IMR-90 (cell line): ENCODE results near the gene NFASC. TPM values are rescaled to one million over a fixed set of nuclear protein-coding genes. Genes with fewer than 3 reads are reported as not detected.

Experiments
- ATAC-seq: fragments of 200-7000 bp; cut with Tn5 transposase; 2 replicates; pipeline ENCODE4 v1.9.1; 2020; ENCODE audit warnings: low read depth, mild to moderate bottlenecking, moderate library complexity
- BruUV-seq: library from RNA; stranded (reverse); fragments of 400-500 nt; replicated peaks from 2 replicates; lab custom pipeline; 2021; lab: Mats Ljungman, UMichigan
- CTCF ChIA-PET: fragments of 300-600 bp; formaldehyde crosslinking; extraction: SDS; loops from one replicate; lab custom pipeline; 2021; ENCODE audit warnings: antibody characterized with exemption; lab: Yijun Ruan, JAX
- POLR2A ChIA-PET: fragments of 300-600 bp; sonication (Branson Sonifier 250); formaldehyde crosslinking; loops from one replicate; lab custom pipeline; 2022; ENCODE audit warnings: antibody characterized with exemption; ENCODE audit not compliant: unreplicated experiment; lab: Charles Lee
- DNase-seq: peaks from one replicate; pipeline ENCODE4 v3.0.0; 2013
- H2AFZ ChIP-seq: replicated peaks from 2 replicates; pipeline ENCODE3; 2013; ENCODE audit warnings: low read length, mild to moderate bottlenecking; ENCODE audit not compliant: poor library complexity
- H2AK5ac ChIP-seq: 2 replicates; pipeline ENCODE4 v1.6.1; 2013; ENCODE audit warnings: low read depth, low read length, inconsistent platforms
- H2AK9ac ChIP-seq: replicated peaks from 2 replicates; pipeline ENCODE3; 2013; ENCODE audit warnings: mild to moderate bottlenecking, low read depth, low read length, moderate library complexity; ENCODE audit not compliant: poor library complexity
- H2BK120ac ChIP-seq: 2 replicates; pipeline ENCODE4 v1.6.1; 2013; ENCODE audit warnings: low read depth, low read length, inconsistent platforms
- H2BK15ac ChIP-seq: 3 replicates; pipeline ENCODE4 v1.6.1; 2013; ENCODE audit warnings: low read depth, low read length, inconsistent platforms
- H2BK20ac ChIP-seq: 2 replicates; pipeline ENCODE4 v1.6.1; 2013; ENCODE audit warnings: low read depth, mild to moderate bottlenecking, inconsistent platforms, low read length, moderate library complexity
- H2BK5ac ChIP-seq: 2 replicates; pipeline ENCODE4 v1.6.1; 2013; ENCODE audit warnings: mild to moderate bottlenecking, low read depth, low read length, inconsistent platforms; ENCODE audit not compliant: poor library complexity, severe bottlenecking
- H3K14ac ChIP-seq: replicated peaks from 2 replicates; pipeline ENCODE4 v1.6.1; 2013; ENCODE audit warnings: low read depth, low read length, inconsistent platforms
- H3K18ac ChIP-seq: 2 replicates; pipeline ENCODE4 v1.6.1; 2013; ENCODE audit warnings: low read depth, low read length, control low read depth
- H3K23ac ChIP-seq: 2 replicates; pipeline ENCODE4 v1.6.1; 2013; ENCODE audit warnings: low read depth, low read length, inconsistent platforms
- H3K27ac ChIP-seq: 2 replicates; pipeline ENCODE4 v1.5.1; 2013; ENCODE audit warnings: mild to moderate bottlenecking, control low read depth, low read length; ENCODE audit not compliant: insufficient read depth
- H3K27me3 ChIP-seq: 2 replicates; pipeline ENCODE4 v1.6.1; 2013; ENCODE audit warnings: low read length; ENCODE audit not compliant: control insufficient read depth, insufficient read depth
- H3K36me3 ChIP-seq: 2 replicates; pipeline ENCODE4 v1.6.1; 2013; ENCODE audit warnings: low read length, mixed read lengths; ENCODE audit not compliant: control insufficient read depth, insufficient read depth
- H3K4ac ChIP-seq: 2 replicates; pipeline ENCODE4 v1.6.1; 2013; ENCODE audit warnings: low read depth, low read length, inconsistent platforms
- H3K4me1 ChIP-seq: 2 replicates; pipeline ENCODE4 v1.6.1; 2013; ENCODE audit warnings: low read length, mixed read lengths; ENCODE audit not compliant: control insufficient read depth, insufficient read depth
- H3K4me2 ChIP-seq: 2 replicates; pipeline ENCODE4 v1.6.1; 2013; ENCODE audit warnings: low read depth, mild to moderate bottlenecking, control low read depth, low read length, moderate library complexity
- H3K4me3 ChIP-seq: 2 replicates; pipeline ENCODE4 v1.5.1; 2013; ENCODE audit warnings: low read depth, mild to moderate bottlenecking, control low read depth, low read length, moderate library complexity; ENCODE audit not compliant: insufficient read depth
- H3K56ac ChIP-seq: 2 replicates; pipeline ENCODE4 v1.6.1; 2013; ENCODE audit warnings: low read length, inconsistent platforms; ENCODE audit not compliant: insufficient read depth; ENCODE audit errors: extremely low read depth
- H3K79me1 ChIP-seq, 2 experiments: 2 replicates each; pipeline ENCODE4 v1.6.1; 2013; ENCODE audit warnings: low read length in 2 of 2, inconsistent platforms in 1 of 2, low read depth in 1 of 2
- H3K9ac ChIP-seq: 2 replicates; pipeline ENCODE4 v1.6.1; 2013; ENCODE audit warnings: low read depth, low read length, control low read depth
- H3K9me1 ChIP-seq: 2 replicates; pipeline ENCODE4 v1.6.1; 2013; ENCODE audit warnings: low read length, inconsistent platforms; ENCODE audit not compliant: insufficient read depth
- H3K9me3 ChIP-seq: 2 replicates; pipeline ENCODE4 v1.6.1; 2013; ENCODE audit warnings: low read length; ENCODE audit not compliant: control insufficient read depth, insufficient read depth
- H4K20me1 ChIP-seq: 2 replicates; pipeline ENCODE4 v1.6.1; 2013; ENCODE audit warnings: low read length, inconsistent platforms; ENCODE audit not compliant: insufficient read depth
- H4K5ac ChIP-seq: 2 replicates; pipeline ENCODE4 v1.6.1; 2013; ENCODE audit warnings: mild to moderate bottlenecking, low read depth, low read length, control low read depth
- H4K8ac ChIP-seq, 2 experiments: 2 replicates each; pipeline ENCODE4 v1.6.1; 2013; ENCODE audit warnings: low read depth in 2 of 2, low read length in 2 of 2, control low read depth in 1 of 2, inconsistent platforms in 1 of 2
- H4K91ac ChIP-seq: 2 replicates; pipeline ENCODE4 v1.6.1; 2013; ENCODE audit warnings: low read depth, low read length, inconsistent platforms; ENCODE audit not compliant: insufficient read depth
- BHLHE40 ChIP-seq: fragments of 150-350 bp; IDR thresholded peaks from 2 replicates; pipeline ENCODE4 v1.6.1; 2016; ENCODE audit warnings: mild to moderate bottlenecking, low read depth, low read length
- CEBPB ChIP-seq: IDR thresholded peaks from 2 replicates; pipeline ENCODE4 v1.6.1; 2012; ENCODE audit warnings: low read depth, low read length, improper control_type of control experiment
- CHD1 ChIP-seq: IDR thresholded peaks from 2 replicates; pipeline ENCODE4 v1.6.1; 2012; ENCODE audit warnings: low read depth, low read length, improper control_type of control experiment
- CTCF ChIP-seq: conservative IDR thresholded peaks from 2 replicates; pipeline ENCODE4 v1.5.1; 2012; ENCODE audit warnings: mild to moderate bottlenecking, low read depth, low read length, improper control_type of control experiment
- ELK1 ChIP-seq: fragments of 150-350 bp; IDR thresholded peaks from 2 replicates; pipeline ENCODE4 v1.6.1; 2016; ENCODE audit warnings: low read depth, mild to moderate bottlenecking, low read length, moderate library complexity, borderline replicate concordance
- FOS ChIP-seq: fragments of 150-350 bp; IDR thresholded peaks from 2 replicates; pipeline ENCODE4 v1.6.1; 2016; ENCODE audit warnings: low read depth, low read length
- MAFK ChIP-seq: IDR thresholded peaks from 2 replicates; pipeline ENCODE4 v1.6.1; 2012; ENCODE audit warnings: low read depth, low read length, improper control_type of control experiment
- MAZ ChIP-seq: IDR thresholded peaks from 2 replicates; pipeline ENCODE4 v1.6.1; 2012; ENCODE audit warnings: low read depth, mild to moderate bottlenecking, low read length, improper control_type of control experiment, moderate library complexity, borderline replicate concordance
- MXI1 ChIP-seq: IDR thresholded peaks from 2 replicates; pipeline ENCODE4 v1.6.1; 2012; ENCODE audit warnings: low read depth, mild to moderate bottlenecking, low read length, moderate library complexity, borderline replicate concordance
- NFE2L2 ChIP-seq: fragments of 150-350 bp; IDR thresholded peaks from 2 replicates; pipeline ENCODE4 v1.6.1; 2016; ENCODE audit warnings: low read depth, mild to moderate bottlenecking, low read length
- POLR2A ChIP-seq: IDR thresholded peaks from 2 replicates; pipeline ENCODE4 v1.6.1; 2012; ENCODE audit warnings: mild to moderate bottlenecking, low read depth, low read length
- RAD21 ChIP-seq: IDR thresholded peaks from 2 replicates; pipeline ENCODE4 v1.6.1; 2012; ENCODE audit warnings: low read length, improper control_type of control experiment
- RCOR1 ChIP-seq: IDR thresholded peaks from 2 replicates; pipeline ENCODE4 v1.6.1; 2012; ENCODE audit warnings: mild to moderate bottlenecking, low read length, improper control_type of control experiment; ENCODE audit not compliant: insufficient replicate concordance
- RFX5 ChIP-seq: IDR thresholded peaks from 2 replicates; pipeline ENCODE4 v1.8.0; 2012; ENCODE audit warnings: low read depth, mild to moderate bottlenecking, low read length, moderate library complexity
- USF2 ChIP-seq: fragments of 150-350 bp; IDR thresholded peaks from 2 replicates; pipeline ENCODE4 v1.6.1; 2017; ENCODE audit warnings: mild to moderate bottlenecking, antibody characterized with exemption, low read length, low read depth
- WGBS, 2 experiments: methylation state at CpG; one replicate each; pipeline versions ENCODE4 v1.1.5 to v1.1.7; 2013; ENCODE audit warnings: missing lambda C conversion rate in 2 of 2; ENCODE audit not compliant: insufficient read length in 1 of 2; ENCODE audit errors: extremely low coverage in 2 of 2; 5-methylcytosine and 5-hydroxymethylcytosine counted together
- dilution Hi-C: fragments of 300-500 bp; cut with HindIII; formaldehyde crosslinking; loops from one replicate; pipeline ENCODE4 v1.14.3; 2018; ENCODE audit warnings: low sequenced_read_pairs; ENCODE audit not compliant: unreplicated experiment
- in situ Hi-C: fragments of 300-500 bp; cut with MboI; formaldehyde crosslinking; loops from 3 replicates; pipeline ENCODE4 v1.14.3; 2019; ENCODE audit warnings: low sequenced_read_pairs, inconsistent platforms, mixed read lengths
- intact Hi-C: fragments of 100-400 bp; cut with micrococcal nuclease; formaldehyde crosslinking; loops from 2 replicates; pipeline ENCODE4 v1.10.0; 2022
- polyA plus RNA-seq, 3 experiments: library from polyadenylated mRNA; depleted of rRNA; stranded (reverse); fragments of >200 nt; gene quantifications; 2 replicates each; pipeline ENCODE4 v1.2.3, GENCODE V29; 2012; ENCODE audit warnings: low replicate concordance in 1 of 3
- total RNA-seq: library from RNA; depleted of rRNA; stranded (reverse); fragments of >200 nt; gene quantifications from 2 replicates; pipeline ENCODE4 v1.2.3, GENCODE V29; 2012

Gene NFASC
- total and polyA plus RNA-seq, 2 of the 4 experiments (the other 2 are of a cell fraction) = 0.18 to 0.79 TPM

GRCh38 chr1:204829133-204829825, 41.4 kb upstream of the NFASC start:
- Histone ChIP-seq H2BK120ac (no peak overlapping the region), H3K9me3 (no peaks in the 10 kb centered on the region), H3K4me1 (no peaks in the 10 kb centered on the region), H3K23ac (no peak overlapping the region), H4K5ac (no peak overlapping the region), H3K79me1 (no peaks in the 10 kb centered on the region), H2AK9ac (no peak overlapping the region), H3K18ac (no peak overlapping the region), H3K4me3 (no peak overlapping the region), H3K36me3 (no peaks in the 10 kb centered on the region), H2AFZ (no peak overlapping the region), H2BK5ac (no peak overlapping the region), H3K4ac (no peak overlapping the region), H3K9me1 (no peaks in the 10 kb centered on the region), H4K20me1 (0 out of 2 replicates have a peak, but pooled peaks cover 3% of the 10 kb centered on the region), H3K56ac (no peak overlapping the region), H3K9ac (no peak overlapping the region), H3K27me3 (peaks cover 17% of the 10 kb centered on the region), H3K27ac (no peak overlapping the region), H3K4me2 (no peak overlapping the region), H2BK20ac (no peak overlapping the region), H3K14ac (no peak overlapping the region), H2BK15ac (no peak overlapping the region), H4K91ac (no peak overlapping the region), H4K8ac (no peak overlapping the region), H2AK5ac (no peak overlapping the region)
- dilution Hi-C loops (no loop called here), intact Hi-C loops (no loop called here), in situ Hi-C loops (no loop called here)
- no peak for ATAC-seq
- WGBS, 2 experiments = 0% methylated on average over 1 of the region's 6 CpGs; no CpG with 5 or more reads in 1 of the 2 experiments
- no TSS peak for BruUV-seq
- ChIA-PET POLR2A (no interaction called here), CTCF (no interaction called here)
- DNase-seq = no peak
- TF ChIP-seq MAFK = no peak
- no peak for TF ChIP-seq MXI1
- TF ChIP-seq ELK1 = no peak
- TF ChIP-seq POLR2A = no peak
- TF ChIP-seq USF2 = no peak
- no peak for TF ChIP-seq NFE2L2
- TF ChIP-seq RAD21 = no peak
- no peak for TF ChIP-seq CEBPB
- no peak for TF ChIP-seq RFX5
- TF ChIP-seq CHD1 = no peak
- no peak for TF ChIP-seq BHLHE40
- no peak for TF ChIP-seq RCOR1
- no peak for TF ChIP-seq CTCF
- TF ChIP-seq FOS = no peak
- TF ChIP-seq MAZ = no peak
